ENCODE measurements around the gene FARP2.

The FARP2 gene

GRCh38 chr2:241355983-241356870 lies at the start of gene FARP2:
Gene FARP2 (plus strand): TSS chr2:241356285. CDS start chr2:241373108, 16,823 bp downstream.
- peak; percentile 84 to 98 for DNase-seq (ENCODE audit: low read depth in 1 of 2, low spot score in 1 of 2)
- in situ Hi-C loops (cut with HindIII; ENCODE audit: low pct_unique_long_range_greater_than_20kb, low sequenced_read_pairs), result no loop called here
- no peak for TF ChIP-seq JUND (IDR thresholded peaks at IDR 0.05; ENCODE audit: low read depth)

- in situ Hi-C loops (cut with HindIII; ENCODE audit: low pct_unique_long_range_greater_than_20kb, low sequenced_read_pairs), result no loop called here
- TF ChIP-seq JUND (IDR thresholded peaks at IDR 0.05; ENCODE audit: low read depth), result no peak
- no peak for DNase-seq (ENCODE audit: low read depth in 1 of 2, low spot score in 1 of 2)
These were observed 49.0 kb upstream of the FARP2 start for GRCh38 chr2:241307055-241307454.

GRCh38 chr2:241308267-241308666 lies 47.8 kb upstream of the FARP2 start:
- DNase-seq (ENCODE audit: low read depth in 1 of 2, low spot score in 1 of 2), result no peak
- in situ Hi-C loops (cut with HindIII; ENCODE audit: low pct_unique_long_range_greater_than_20kb, low sequenced_read_pairs), result no loop called here
- TF ChIP-seq JUND (IDR thresholded peaks at IDR 0.05; ENCODE audit: low read depth), result no peak

- TF ChIP-seq JUND (IDR thresholded peaks at IDR 0.05; ENCODE audit: low read depth), result no peak
- no peak for DNase-seq (ENCODE audit: low read depth in 1 of 2, low spot score in 1 of 2)
- in situ Hi-C loops (cut with HindIII; ENCODE audit: low pct_unique_long_range_greater_than_20kb, low sequenced_read_pairs), result no loop called here
These were observed 47.1 kb upstream of the FARP2 start for GRCh38 chr2:241308832-241309500.

GRCh38 chr2:241309684-241310117 lies 46.4 kb upstream of the FARP2 start:
- no peak for TF ChIP-seq JUND (IDR thresholded peaks at IDR 0.05; ENCODE audit: low read depth)
- in situ Hi-C loops (cut with HindIII; ENCODE audit: low pct_unique_long_range_greater_than_20kb, low sequenced_read_pairs), result no loop called here
- no peak for DNase-seq (ENCODE audit: low read depth in 1 of 2, low spot score in 1 of 2)

- no peak for DNase-seq (ENCODE audit: low read depth in 1 of 2, low spot score in 1 of 2)
- TF ChIP-seq JUND (IDR thresholded peaks at IDR 0.05; ENCODE audit: low read depth), result no peak
- in situ Hi-C loops (cut with HindIII; ENCODE audit: low pct_unique_long_range_greater_than_20kb, low sequenced_read_pairs), result no loop called here
These were observed 45.0 kb upstream of the FARP2 start for GRCh38 chr2:241310917-241311566.

GRCh38 chr2:241312082-241312481 lies 44.0 kb upstream of the FARP2 start:
- TF ChIP-seq JUND (IDR thresholded peaks at IDR 0.05; ENCODE audit: low read depth), result no peak
- DNase-seq (ENCODE audit: low read depth in 1 of 2, low spot score in 1 of 2), result no peak
- in situ Hi-C loops (cut with HindIII; ENCODE audit: low pct_unique_long_range_greater_than_20kb, low sequenced_read_pairs), result no loop called here

- no peak for DNase-seq (ENCODE audit: low read depth in 1 of 2, low spot score in 1 of 2)
- TF ChIP-seq JUND (IDR thresholded peaks at IDR 0.05; ENCODE audit: low read depth), result no peak
- in situ Hi-C loops (cut with HindIII; ENCODE audit: low pct_unique_long_range_greater_than_20kb, low sequenced_read_pairs), result no loop called here
These were observed 42.5 kb upstream of the FARP2 start for GRCh38 chr2:241313543-241314095.

GRCh38 chr2:241314226-241315092 lies 41.6 kb upstream of the FARP2 start:
- no peak for TF ChIP-seq JUND (IDR thresholded peaks at IDR 0.05; ENCODE audit: low read depth)
- in situ Hi-C loops (cut with HindIII; ENCODE audit: low pct_unique_long_range_greater_than_20kb, low sequenced_read_pairs), result no loop called here
- no peak for DNase-seq (ENCODE audit: low read depth in 1 of 2, low spot score in 1 of 2)

- TF ChIP-seq JUND (IDR thresholded peaks at IDR 0.05; ENCODE audit: low read depth), result no peak
- in situ Hi-C loops (cut with HindIII; ENCODE audit: low pct_unique_long_range_greater_than_20kb, low sequenced_read_pairs), result no loop called here
- peak; percentile 95 to 97 for DNase-seq (ENCODE audit: low read depth in 1 of 2, low spot score in 1 of 2)
These were observed 40.8 kb upstream of the FARP2 start, which contains the start of gene HDLBP for GRCh38 chr2:241315093-241315878. Gene HDLBP (minus strand): TSS chr2:241315672. CDS start chr2:241266869, 48,803 bp downstream.

Data from T47D (cell line).